Measurements from ENCODE around the gene TMEM59.
"Not testable (repeated sequence)": the region's sequence is repeated elsewhere in the genome, so short reads cannot be mapped to it uniquely, and the experiment has no call there.

The TMEM59 gene

DNA sequence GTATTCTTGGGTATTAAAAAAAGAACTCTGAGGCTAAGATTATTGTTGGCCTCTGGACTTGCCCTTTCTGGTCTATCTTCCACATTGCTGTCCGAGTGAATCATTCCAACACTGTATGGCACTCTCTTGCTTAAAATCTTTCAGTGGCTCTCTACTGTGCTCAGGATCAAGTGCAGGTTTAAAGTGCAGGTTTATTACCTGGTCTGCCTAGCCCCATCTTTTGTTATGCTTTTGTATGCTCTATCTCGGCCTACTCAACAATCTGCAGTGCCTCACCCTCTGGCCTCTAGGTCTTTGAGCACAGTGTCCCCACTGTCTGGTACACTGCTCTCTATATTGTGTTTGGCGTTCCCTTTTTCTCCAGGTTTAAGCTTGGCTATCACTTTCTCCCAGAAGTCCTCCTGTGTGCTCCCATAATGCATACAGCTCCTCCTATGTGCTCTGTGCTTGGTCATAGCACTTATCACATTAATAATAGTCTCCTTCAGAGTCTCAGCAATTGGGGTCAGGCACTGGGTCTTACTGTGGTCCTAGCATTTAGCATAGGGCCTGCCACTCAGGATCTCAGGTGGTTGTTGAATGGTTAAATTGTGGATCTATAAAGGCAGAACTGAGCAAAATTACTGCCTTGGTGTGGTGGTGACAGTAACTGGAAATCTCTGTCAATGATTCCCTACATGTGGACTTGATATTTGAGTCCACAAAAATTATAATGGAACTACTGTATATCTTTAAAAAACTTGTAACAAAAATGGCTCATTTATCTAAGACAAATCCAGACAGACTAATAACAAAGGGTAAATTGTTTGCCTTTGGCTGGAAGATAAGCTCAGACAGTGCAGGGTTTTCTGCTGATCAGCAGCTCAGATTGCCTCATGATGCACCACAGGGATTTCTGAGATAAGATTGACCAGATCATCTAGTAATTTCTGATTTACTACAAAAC lies 24.4 kb downstream of the TMEM59 start:
- ChIA-PET CTCF (no interaction called here), POLR2A (interaction anchor here (0.7 kb wide), 1 partner anchor 21 kb away, joined by 3 read pairs; no protein-coding TSS in a partner anchor)
- no peak for TF ChIP-seq CTCF (IDR thresholded peaks at IDR 0.05; ENCODE audit: insufficient read depth, low read length, missing control alignments)
- no peak for DNase-seq (ENCODE audit: low read depth, low spot score)
- H3K4me3 ChIP-seq (ENCODE audit: low read depth, low read length), result no peak overlapping the region

GRCh38 chr1:54027848-54028247 lies 25.2 kb downstream of the TMEM59 start:
- CTCF ChIA-PET, result no interaction called here
- no peak overlapping the region for H3K4me3 ChIP-seq (ENCODE audit: low read depth, low read length)
- DNase-seq (ENCODE audit: low read depth, low spot score), result no peak
- no peak for TF ChIP-seq CTCF (IDR thresholded peaks at IDR 0.05; ENCODE audit: insufficient read depth, low read length, missing control alignments)
- POLR2A ChIA-PET, result interaction anchor here (0.7 kb wide), 1 partner anchor 22 kb away, joined by 3 read pairs; no protein-coding TSS in a partner anchor

DNA sequence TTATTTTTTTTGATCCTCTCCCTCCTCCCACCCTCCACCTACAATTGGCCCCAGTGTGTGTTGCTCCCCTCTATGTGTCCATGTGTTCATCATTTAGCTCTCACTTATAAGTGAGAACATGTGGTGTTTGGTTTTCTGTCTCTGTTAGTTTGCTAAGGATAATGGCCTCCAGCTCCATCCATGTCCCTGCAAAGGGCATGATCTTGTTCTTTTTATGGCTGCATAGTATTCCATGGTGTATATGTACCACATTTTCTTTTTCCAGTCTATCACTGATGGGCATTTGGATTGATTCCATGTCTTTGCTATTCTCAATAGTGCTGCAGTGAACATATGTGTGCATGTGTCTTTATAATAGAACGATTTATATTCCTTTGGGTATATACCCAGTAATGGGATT lies 28.2 kb downstream of the TMEM59 start:
- POLR2A ChIA-PET; DNase-seq (ENCODE audit: low read depth, low spot score); H3K4me3 ChIP-seq (ENCODE audit: low read depth, low read length); CTCF ChIA-PET: not testable (repeated sequence)

GRCh38 chr1:54024358-54024757 lies 28.6 kb downstream of the TMEM59 start:
- POLR2A ChIA-PET, result no interaction called here

GRCh38 chr1:54019562-54020176 lies 33.3 kb downstream of the TMEM59 start:
- POLR2A ChIA-PET; DNase-seq (ENCODE audit: low read depth, low spot score); H3K4me3 ChIP-seq (ENCODE audit: low read depth, low read length): not testable (repeated sequence)
- CTCF ChIA-PET, result interaction anchor here (0.8 kb wide), 1 partner anchor 12 kb away, joined by 4 read pairs; no protein-coding TSS in a partner anchor

More at GRCh38 chr1:54024358-54024757, 28.6 kb downstream of the TMEM59 start:
- no peak for DNase-seq (ENCODE audit: low read depth, low spot score)
- no peak for TF ChIP-seq CTCF (IDR thresholded peaks at IDR 0.05; ENCODE audit: insufficient read depth, low read length, missing control alignments)
- H3K4me3 ChIP-seq (ENCODE audit: low read depth, low read length), result no peak overlapping the region
- CTCF ChIA-PET, result no interaction called here

DNA sequence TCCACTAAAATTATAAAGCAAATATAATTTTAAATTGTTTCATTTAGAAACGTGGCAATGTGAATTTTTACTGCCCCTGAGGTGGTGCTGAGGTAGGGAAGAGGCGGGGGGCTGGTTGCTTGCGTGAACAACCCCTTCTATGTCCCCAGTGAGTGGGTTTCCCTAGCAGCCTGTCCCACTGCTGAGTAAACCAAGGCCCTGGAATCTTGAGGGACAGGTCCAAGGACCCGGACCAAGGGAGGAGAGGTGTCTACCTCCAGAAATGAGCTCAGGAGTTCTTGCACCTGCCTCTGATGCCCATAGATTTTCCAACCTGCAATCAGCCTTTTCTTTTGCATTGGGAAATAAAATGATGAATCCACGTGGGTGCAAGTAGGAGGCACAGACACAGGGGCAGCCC lies 34.4 kb downstream of the TMEM59 start:
- CTCF ChIA-PET, result interaction anchor here (0.8 kb wide), 1 partner anchor 13 kb away, joined by 4 read pairs; no protein-coding TSS in a partner anchor
- no peak for TF ChIP-seq CTCF (IDR thresholded peaks at IDR 0.05; ENCODE audit: insufficient read depth, low read length, missing control alignments)
- DNase-seq (ENCODE audit: low read depth, low spot score), result no peak
- POLR2A ChIA-PET, result no interaction called here
- no peak overlapping the region for H3K4me3 ChIP-seq (ENCODE audit: low read depth, low read length)

- POLR2A ChIA-PET, result no interaction called here
- H3K4me3 ChIP-seq (ENCODE audit: low read depth, low read length), result no peak within 1 kb of the TSS
- CTCF ChIA-PET, result no interaction called here
- no peak for TF ChIP-seq CTCF (IDR thresholded peaks at IDR 0.05; ENCODE audit: insufficient read depth, low read length, missing control alignments)
- no peak for DNase-seq (ENCODE audit: low read depth, low spot score)
These were observed 35.0 kb downstream of the TMEM59 start, which contains the start of gene LDLRAD1 for GRCh38 chr1:54017979-54018378. LDLRAD1 (minus strand) TSS chr1:54018186; CDS start chr1:54018112, 74 bp downstream.
